ENCODE results near the gene LRRC18.

GRCh38 chr10:48904861-48905260 is 34.8 kb downstream of the LRRC18 start:
- no peak for TF ChIP-seq GATAD2B (conservative IDR thresholded peaks at IDR 0.05; ENCODE audit: low read depth)
- no peak for TF ChIP-seq CEBPZ (IDR thresholded peaks at IDR 0.05; ENCODE audit: low read depth, low read length)
- TF ChIP-seq SP1 (IDR thresholded peaks at IDR 0.05; ENCODE audit: low read depth, low read length), result no peak
- no peak for TF ChIP-seq EP300 (IDR thresholded peaks at IDR 0.05; ENCODE audit: borderline replicate concordance in 1 of 2, control insufficient read depth in 1 of 2, low read depth in 2 of 2, low read length in 2 of 2)
- no peak for TF ChIP-seq CTCF (IDR thresholded peaks at IDR 0.05 in 2 of 3, conservative IDR thresholded peaks at IDR 0.05 in 1 of 3; ENCODE audit: control insufficient read depth in 2 of 3, extremely low read depth in 1 of 3, insufficient read depth in 1 of 3, low read depth in 3 of 3, low read length in 3 of 3)
